Measurements from ENCODE around the gene ALOX5. TPM values are rescaled to one million over a fixed set of nuclear protein-coding genes. Genes with fewer than 3 reads are reported as not detected.

Gene ALOX5
- total and polyA plus RNA-seq, 2 of the 4 experiments (the other 2 are of a cell fraction): not detected

DNA sequence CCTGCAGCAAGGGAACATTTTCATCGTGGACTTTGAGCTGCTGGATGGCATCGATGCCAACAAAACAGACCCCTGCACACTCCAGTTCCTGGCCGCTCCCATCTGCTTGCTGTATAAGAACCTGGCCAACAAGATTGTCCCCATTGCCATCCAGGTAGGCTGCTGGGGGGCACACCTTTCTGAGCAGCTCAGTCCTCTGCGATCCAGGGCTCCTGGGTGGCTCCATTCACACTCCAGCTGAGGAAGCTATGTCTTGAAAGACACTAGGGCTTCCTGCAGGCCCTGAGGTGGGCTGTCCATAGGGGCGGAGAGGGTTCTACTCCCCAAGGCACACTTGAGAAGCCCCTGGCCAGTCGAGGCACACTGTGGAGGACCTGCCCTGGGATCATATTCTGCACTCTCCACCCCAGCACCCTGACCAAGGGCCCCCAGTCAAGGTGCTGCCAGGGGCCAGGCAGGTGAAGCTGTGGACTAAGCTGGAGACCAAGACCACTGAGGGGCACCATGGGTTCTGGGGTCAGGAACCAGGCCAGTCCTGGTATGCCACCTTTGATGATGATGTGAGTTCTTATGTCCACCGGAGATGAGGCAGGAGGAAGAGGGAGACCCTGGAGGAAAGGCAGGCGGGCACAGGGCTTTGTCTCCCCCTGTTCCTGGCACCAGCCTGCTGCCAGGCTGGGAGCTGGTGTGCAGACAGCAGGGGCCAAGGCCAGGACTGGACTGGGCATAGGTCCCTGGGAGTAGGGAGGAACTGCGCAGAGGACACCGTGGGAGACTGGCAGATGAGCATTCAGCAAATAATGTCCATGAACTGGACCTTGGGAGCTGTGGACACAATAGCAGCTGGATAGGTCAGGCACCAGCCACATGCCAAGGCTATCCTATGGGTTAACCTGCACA is 54.8 kb downstream of the ALOX5 start:
- POLR2A ChIA-PET (ENCODE audit: unreplicated experiment): no interaction called here
- DNase-seq (no peak), ATAC-seq (ENCODE audit: low read depth) (no peak)
- no peak overlapping the region for H3K23ac ChIP-seq (ENCODE audit: low read depth, low read length)
- H2BK15ac ChIP-seq (ENCODE audit: low read depth, low read length): no peak overlapping the region
- intact Hi-C loops (cut with micrococcal nuclease): no loop called here
- no peaks in the 10 kb centered on the region for H3K9me1 ChIP-seq (ENCODE audit: insufficient read depth, low read length)
- no peak overlapping the region for H2BK20ac ChIP-seq (ENCODE audit: low read depth, low read length)
- H2BK120ac ChIP-seq (ENCODE audit: low read depth, low read length): no peak overlapping the region
- no peak overlapping the region for H2AK5ac ChIP-seq (ENCODE audit: low read depth, low read length)
- no peaks in the 10 kb centered on the region for H3K4me1 ChIP-seq (ENCODE audit: control insufficient read depth, insufficient read depth, low read length)
- in situ Hi-C loops (cut with MboI; ENCODE audit: low sequenced_read_pairs): no loop called here
- H3K4me2 ChIP-seq (ENCODE audit: low read depth, low read length): no peak overlapping the region
- H3K14ac ChIP-seq (replicated peaks; ENCODE audit: low read depth, low read length): no peak overlapping the region
- H4K20me1 ChIP-seq (ENCODE audit: insufficient read depth, low read length): no peaks in the 10 kb centered on the region
- no peaks in the 10 kb centered on the region for H3K79me1 ChIP-seq (ENCODE audit: low read depth in 1 of 2, low read length in 2 of 2)
- WGBS, 2 experiments (ENCODE audit: extremely low coverage in 2 of 2, insufficient read length in 1 of 2): 20% methylated on average over 1 of the region's 10 CpGs; no CpG with 5 or more reads in 1 of the 2 experiments
- H3K27ac ChIP-seq (ENCODE audit: insufficient read depth, low read length): no peak overlapping the region
- no peak overlapping the region for H4K91ac ChIP-seq (ENCODE audit: insufficient read depth, low read depth, low read length)
- no peak overlapping the region for H4K5ac ChIP-seq (ENCODE audit: low read depth, low read length)
- BruUV-seq (replicated peaks): no TSS peak
- H3K27me3 ChIP-seq (ENCODE audit: control insufficient read depth, insufficient read depth, low read length): peaks cover 53% of the 10 kb centered on the region
- no peak overlapping the region for H2BK5ac ChIP-seq (ENCODE audit: low read depth, low read length, poor library complexity, severe bottlenecking)
- no peak overlapping the region for H4K8ac ChIP-seq (ENCODE audit: low read depth in 2 of 2, low read length in 2 of 2)
- TF ChIP-seq MAZ (IDR thresholded peaks at IDR 0.05; ENCODE audit: borderline replicate concordance, low read depth, low read length): no peak
- TF ChIP-seq, protein P1, sequence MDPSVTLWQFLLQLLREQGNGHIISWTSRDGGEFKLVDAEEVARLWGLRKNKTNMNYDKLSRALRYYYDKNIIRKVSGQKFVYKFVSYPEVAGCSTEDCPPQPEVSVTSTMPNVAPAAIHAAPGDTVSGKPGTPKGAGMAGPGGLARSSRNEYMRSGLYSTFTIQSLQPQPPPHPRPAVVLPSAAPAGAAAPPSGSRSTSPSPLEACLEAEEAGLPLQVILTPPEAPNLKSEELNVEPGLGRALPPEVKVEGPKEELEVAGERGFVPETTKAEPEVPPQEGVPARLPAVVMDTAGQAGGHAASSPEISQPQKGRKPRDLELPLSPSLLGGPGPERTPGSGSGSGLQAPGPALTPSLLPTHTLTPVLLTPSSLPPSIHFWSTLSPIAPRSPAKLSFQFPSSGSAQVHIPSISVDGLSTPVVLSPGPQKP (IDR thresholded peaks at IDR 0.05; ENCODE audit: borderline replicate concordance, low read depth, low read length): no peak
- no peak for TF ChIP-seq RFX5 (IDR thresholded peaks at IDR 0.05; ENCODE audit: low read depth, low read length)
- TF ChIP-seq POLR2A (IDR thresholded peaks at IDR 0.05; ENCODE audit: low read depth, low read length): no peak
- no peak for TF ChIP-seq SMC3 (IDR thresholded peaks at IDR 0.05; ENCODE audit: low read depth, low read length)
- TF ChIP-seq MAFK (IDR thresholded peaks at IDR 0.05; ENCODE audit: low read depth, low read length): no peak
- TF ChIP-seq RAD21 (IDR thresholded peaks at IDR 0.05; ENCODE audit: low read length): no peak
- TF ChIP-seq RCOR1 (IDR thresholded peaks at IDR 0.05; ENCODE audit: insufficient replicate concordance, low read length): no peak
- no peak for TF ChIP-seq CEBPB (IDR thresholded peaks at IDR 0.05; ENCODE audit: low read depth, low read length)
- TF ChIP-seq BHLHE40 (IDR thresholded peaks at IDR 0.05; ENCODE audit: low read depth, low read length): no peak
- no peak for TF ChIP-seq NFE2L2 (IDR thresholded peaks at IDR 0.05; ENCODE audit: low read depth, low read length)
- H3K4ac ChIP-seq (ENCODE audit: low read depth, low read length): no peak overlapping the region
- no peak overlapping the region for H3K56ac ChIP-seq (ENCODE audit: extremely low read depth, insufficient read depth, low read length)
- no peak overlapping the region for H2AK9ac ChIP-seq (replicated peaks; ENCODE audit: low read depth, low read length, poor library complexity)
- CTCF ChIA-PET: interaction anchor here (0.6 kb wide), 1 partner anchor 117 kb away, joined by 3 read pairs; no protein-coding TSS in a partner anchor
- H3K18ac ChIP-seq (ENCODE audit: low read depth, low read length): no peak overlapping the region
- dilution Hi-C loops (cut with HindIII; ENCODE audit: low sequenced_read_pairs, unreplicated experiment): no loop called here
- no peak overlapping the region for H3K9ac ChIP-seq (ENCODE audit: low read depth, low read length)
- no peak overlapping the region for H3K4me3 ChIP-seq (ENCODE audit: insufficient read depth, low read depth, low read length)
- no peak overlapping the region for H2AFZ ChIP-seq (replicated peaks; ENCODE audit: low read length, poor library complexity)
- no peaks in the 10 kb centered on the region for H3K9me3 ChIP-seq (ENCODE audit: control insufficient read depth, insufficient read depth, low read length)
- H3K36me3 ChIP-seq (ENCODE audit: control insufficient read depth, insufficient read depth, low read length): no peaks in the 10 kb centered on the region

All from IMR-90 (cell line).